IPS DF 19.7 (cell line): ENCODE data around the gene GABRG3.
A peak's percentile ranks its signal among the peaks of the same experiment; 100 is the strongest.

Source experiments
- DNase-seq: peaks from one replicate; pipeline ENCODE4 v3.0.0-alpha.2; 2013; ENCODE audit warnings: low read depth, low spot score

Gene GABRG3

DNA sequence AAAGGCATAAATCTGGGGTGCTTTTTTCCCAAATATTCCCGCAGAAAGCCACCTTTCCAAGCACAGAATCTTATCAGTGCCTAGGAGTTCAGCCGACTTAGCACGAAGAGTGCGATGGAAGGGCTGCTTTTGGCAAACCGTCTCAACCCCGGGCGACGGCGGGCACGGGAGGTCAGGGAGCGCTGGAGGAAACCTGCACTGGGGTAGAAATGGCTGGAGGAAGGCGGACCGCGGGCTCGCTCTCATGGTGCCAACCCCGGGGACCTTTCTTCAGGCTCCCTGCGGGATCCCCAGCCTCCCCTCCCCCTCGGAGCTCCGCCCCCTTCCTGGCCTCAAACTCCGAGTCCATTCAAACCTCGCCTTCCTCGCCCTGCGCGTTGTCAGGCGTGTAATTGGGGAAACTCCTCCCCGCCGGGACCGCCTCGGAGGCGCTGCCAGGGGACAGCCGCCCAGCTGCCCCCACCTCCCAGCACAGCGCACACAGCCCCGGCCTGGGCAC, at the start of gene GABRG3:
Gene GABRG3 (plus strand): TSS at position 470 of the 499 bp plus-strand sequence.
- no peak for DNase-seq

- no peak for DNase-seq
Observed at GRCh38 chr15:26921433-26921832, 49.5 kb upstream of the GABRG3 start.

GRCh38 chr15:26926081-26926480, 44.9 kb upstream of the GABRG3 start:
- no peak for DNase-seq

- no peak for DNase-seq
Observed at GRCh38 chr15:26928051-26928450, 42.9 kb upstream of the GABRG3 start.

- DNase-seq, result no peak
Observed at GRCh38 chr15:26929588-26929987, 41.4 kb upstream of the GABRG3 start.

DNA sequence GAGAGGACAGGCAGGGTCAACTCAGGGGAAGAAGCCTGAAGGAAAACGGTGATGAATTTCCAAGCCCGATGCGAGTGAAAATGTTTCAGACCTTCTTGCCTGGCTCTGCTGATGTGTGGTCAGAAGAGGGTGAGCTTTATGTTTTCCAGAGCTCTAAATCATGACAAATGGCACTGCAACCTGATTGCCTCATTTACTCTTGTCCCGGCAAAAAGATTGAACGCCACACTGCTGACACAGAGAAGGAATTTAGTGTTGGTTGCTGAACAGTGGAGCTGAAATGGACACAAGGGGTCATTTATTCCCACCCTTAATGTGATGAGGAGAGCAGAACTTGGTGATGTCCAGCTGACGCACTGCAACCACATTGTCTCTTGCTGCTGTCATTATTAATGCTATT, 36.1 kb upstream of the GABRG3 start:
- DNase-seq, result no peak

- no peak for DNase-seq
Observed at GRCh38 chr15:26935322-26935721, 35.7 kb upstream of the GABRG3 start.

DNA sequence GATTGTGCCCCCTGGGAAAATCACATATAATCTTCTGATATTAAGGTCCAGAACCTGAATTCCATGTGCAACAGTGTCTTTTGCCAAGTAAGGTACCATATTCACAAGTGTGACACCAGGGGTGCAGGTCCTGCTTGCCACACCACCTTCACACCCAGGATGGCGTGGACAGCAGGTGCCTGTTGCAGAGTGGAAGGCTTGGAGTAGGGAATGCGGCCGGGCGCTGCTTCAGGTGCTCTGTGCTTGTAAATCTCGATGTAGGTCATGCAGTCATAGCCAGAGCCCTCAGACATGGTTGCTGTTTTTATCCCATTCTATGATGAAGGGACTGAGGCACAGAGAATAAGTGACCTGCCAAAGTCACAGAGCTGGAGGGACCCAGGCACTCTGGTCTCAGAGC, 34.5 kb upstream of the GABRG3 start:
- no peak for DNase-seq

- no peak for DNase-seq
Observed at GRCh38 chr15:26937134-26937533, 33.8 kb upstream of the GABRG3 start.

DNA sequence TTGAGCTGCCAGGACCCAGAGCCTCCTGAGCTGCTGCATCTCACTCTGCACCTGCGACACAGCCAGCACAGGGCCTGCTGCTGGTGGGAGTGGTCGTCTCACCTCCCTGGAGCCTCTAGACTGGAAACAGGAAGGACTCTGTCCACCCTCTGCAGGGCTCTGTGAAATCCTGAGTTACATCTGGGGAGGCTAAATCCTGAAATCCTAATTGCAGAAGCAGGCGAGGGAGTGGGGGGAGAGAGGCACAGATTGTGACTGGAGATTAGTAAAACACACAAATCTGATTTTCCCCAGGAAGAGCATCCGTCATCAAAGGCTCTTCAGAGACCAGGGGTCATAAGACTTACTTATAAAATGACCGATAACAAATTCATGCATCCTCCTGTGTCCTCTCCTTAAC, 31.6 kb upstream of the GABRG3 start:
- DNase-seq, result no peak

DNA sequence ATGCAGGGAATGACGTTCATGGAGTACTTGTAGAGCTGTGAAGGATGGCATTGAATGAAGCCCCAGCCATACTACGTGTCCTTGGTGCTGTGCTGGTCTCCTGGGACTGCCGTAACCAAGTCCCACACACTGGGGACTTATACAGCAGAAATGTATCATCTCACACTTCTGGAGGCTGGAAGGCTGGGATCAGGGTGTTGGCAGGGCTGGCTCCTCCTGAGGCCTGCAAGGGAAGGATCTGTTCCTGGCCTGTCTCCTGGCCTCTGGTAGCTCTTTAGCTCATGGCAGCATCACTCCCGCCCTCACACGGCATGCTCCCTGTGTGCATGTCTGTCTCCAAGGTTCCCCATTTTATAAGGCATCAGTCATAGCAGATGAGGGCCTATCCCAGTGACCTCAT, 29.5 kb upstream of the GABRG3 start:
- no peak for DNase-seq

DNA sequence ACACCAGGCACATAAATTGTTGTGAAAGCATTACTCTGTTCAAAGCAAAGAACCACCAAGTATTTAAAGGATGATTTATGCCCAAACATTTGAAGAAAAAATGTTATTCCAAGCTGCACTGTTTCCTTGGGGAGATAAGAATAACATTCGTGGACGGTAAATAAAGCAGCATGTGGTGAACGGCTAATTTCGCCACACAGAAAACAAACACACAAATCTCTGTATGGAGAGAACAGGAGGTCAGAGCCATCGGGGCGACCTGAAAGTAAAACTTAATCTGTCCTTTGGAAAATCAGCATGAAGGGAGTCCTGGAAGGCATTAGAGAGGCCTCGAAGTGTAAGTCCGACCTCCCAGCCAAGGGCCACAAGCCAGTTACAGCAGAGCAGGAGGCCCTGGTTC, 27.1 kb upstream of the GABRG3 start:
- DNase-seq, result no peak

GRCh38 chr15:26945046-26945445, 25.9 kb upstream of the GABRG3 start:
- DNase-seq, result no peak

GRCh38 chr15:26950001-26950400, 21.0 kb upstream of the GABRG3 start:
- DNase-seq, result no peak

DNA sequence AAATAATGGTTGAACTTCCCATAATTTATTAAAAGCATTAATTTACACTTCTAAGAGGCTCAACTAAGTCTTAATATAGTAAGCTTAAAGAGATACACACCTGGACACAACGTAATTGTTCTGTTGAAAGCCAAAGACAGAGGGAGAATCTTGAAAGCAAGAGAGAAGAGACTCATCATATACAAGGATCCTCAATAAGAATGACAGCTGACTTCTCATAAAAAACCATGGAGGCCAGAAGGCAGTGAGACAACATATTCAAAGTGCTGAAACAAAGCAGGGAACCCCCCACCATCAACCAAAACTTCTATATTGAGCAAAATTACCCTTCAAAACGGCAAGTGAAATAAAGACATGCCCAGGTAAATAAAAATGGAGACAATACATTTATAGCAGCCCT, 16.6 kb upstream of the GABRG3 start:
- DNase-seq, result no peak

DNA sequence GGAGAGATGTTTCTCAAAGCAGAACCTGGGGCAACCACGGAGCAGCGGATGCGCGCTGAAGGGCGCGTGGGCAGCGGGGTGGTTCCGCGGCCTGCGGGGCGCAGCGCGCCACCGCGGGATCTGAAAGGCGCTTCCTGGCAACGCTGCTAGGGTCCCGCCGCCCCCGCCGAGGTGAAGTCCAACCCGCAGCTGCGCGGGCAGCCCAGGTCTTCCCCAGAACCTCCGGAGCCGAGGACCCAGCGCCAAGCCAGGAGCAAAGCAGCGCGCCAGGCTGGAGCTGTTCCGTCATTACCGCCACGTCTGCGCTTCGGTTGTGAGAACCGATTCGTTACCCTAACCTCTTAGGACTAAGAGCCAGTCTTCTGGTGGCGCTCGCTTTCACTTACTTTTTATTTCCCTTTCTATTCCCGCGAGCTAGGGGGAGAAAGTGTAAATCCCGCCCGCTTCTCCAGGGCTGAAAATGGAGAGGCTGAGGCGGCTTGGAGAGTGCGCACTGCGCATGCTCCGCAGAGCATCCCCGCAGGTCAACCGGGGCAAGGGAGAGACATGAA, 3.2 kb upstream of the GABRG3 start:
- peak; percentile 47 for DNase-seq

GRCh38 chr15:26968806-26969205, 2.2 kb upstream of the GABRG3 start:
- DNase-seq, result no peak

DNA sequence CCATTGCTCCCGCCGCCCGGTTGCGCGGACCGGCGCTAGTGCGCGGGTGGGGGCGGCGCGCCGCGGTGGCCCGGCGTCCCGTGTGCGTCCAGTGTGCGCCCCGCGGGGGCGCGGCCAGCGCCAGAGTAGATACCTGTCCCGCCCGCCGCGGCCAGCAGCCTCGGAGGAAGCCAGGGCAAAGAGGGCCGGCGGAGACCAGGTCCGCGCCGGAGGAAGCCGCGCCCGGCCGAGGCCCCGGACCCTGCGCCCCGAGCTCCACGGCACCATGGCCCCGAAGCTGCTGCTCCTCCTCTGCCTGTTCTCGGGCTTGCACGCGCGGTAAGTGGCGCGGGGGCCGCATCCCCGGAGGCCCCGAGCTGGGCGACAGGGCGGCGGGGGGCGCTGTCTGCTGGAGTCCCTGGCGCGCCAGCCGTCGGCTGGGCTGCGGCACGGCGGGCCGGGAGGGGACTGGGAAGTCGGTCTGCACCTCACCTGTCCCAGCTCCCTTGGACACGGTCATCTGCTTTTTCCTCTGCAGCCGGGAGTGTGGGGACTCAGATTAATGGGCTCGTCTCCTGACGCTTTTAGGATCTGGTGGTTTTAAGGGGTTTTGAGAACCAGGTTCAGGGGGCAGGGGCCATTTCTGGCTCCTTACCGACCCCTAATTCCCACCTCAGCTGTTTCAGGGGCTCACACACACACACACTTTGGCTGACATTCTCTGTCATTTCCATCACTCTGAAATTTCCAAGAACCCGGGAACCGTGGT, 464 bp downstream of the GABRG3 start:
- DNase-seq, result no peak

GRCh38 chr15:26972636-26973035, 1.7 kb downstream of the GABRG3 start:
- DNase-seq, result no peak

GRCh38 chr15:26974120-26974780, 3.3 kb downstream of the GABRG3 start:
- DNase-seq, result no peak

- DNase-seq, result no peak
Observed at GRCh38 chr15:26981492-26981891, 10.5 kb downstream of the GABRG3 start.

- no peak for DNase-seq
Observed at GRCh38 chr15:26983822-26984221, 12.8 kb downstream of the GABRG3 start.

- no peak for DNase-seq
Observed at GRCh38 chr15:26985050-26985449, 14.1 kb downstream of the GABRG3 start.
